DMS 273 (cell line): ENCODE results near the gene TEAD2.
A peak's percentile ranks its signal among the peaks of the same experiment; 100 is the strongest.

Experiments used
- DNase-seq: peaks from one replicate; lab custom pipeline; 2025; ENCODE audit not compliant: unreplicated experiment; lab: John Stamatoyannopoulos, UW

TEAD2 gene

GRCh38 chr19:49348305-49349189, 13.7 kb downstream of the TEAD2 start:
- DNase-seq: no peak

GRCh38 chr19:49347835-49348234, 14.4 kb downstream of the TEAD2 start:
- DNase-seq: peak; percentile 89

GRCh38 chr19:49347191-49347590, 15.0 kb downstream of the TEAD2 start:
- no peak for DNase-seq

GRCh38 chr19:49344505-49345423, 17.5 kb downstream of the TEAD2 start:
- no peak for DNase-seq

DNA sequence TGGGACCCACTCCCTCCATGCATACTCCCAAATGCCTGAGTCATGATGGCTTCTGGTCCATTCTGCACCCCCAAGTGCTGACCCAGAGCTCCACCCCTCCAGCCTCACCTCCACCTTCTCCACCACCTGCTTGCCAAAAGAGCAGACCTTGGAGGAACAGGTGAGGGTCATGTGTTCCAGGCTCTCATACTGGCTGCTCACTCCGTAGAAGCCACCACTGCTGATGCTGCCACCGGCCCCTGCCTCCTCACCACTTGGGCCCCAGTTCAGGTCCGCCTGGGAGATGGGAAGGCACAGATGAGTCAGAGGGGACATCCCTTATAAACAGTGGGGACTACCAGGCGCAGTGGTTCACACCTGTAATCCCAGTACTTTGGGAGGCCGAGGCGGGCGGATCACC, 19.1 kb downstream of the TEAD2 start:
- no peak for DNase-seq

DNA sequence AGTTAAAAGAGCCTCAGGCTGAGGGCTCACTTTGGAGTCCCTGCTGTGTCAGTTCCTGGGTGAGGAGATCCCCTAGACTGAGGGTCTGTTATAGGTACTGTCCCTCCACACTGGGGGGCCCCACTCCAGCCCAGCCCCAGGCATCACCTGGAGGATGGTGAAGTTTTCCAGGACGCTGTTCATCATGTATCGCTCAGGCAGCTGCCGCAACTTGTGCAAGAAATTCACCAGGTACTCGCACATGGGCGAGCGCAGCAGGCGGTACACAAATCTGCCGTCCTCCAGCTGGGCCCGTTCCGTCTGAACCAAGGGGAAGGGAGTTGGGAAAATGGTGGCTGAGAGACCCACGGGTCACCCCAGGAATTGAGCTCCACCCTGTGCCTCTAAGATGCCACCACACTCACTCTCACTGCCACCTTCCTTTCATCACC, 19.9 kb downstream of the TEAD2 start:
- no peak for DNase-seq

- DNase-seq: no peak
These were observed 21.1 kb downstream of the TEAD2 start for GRCh38 chr19:49340865-49341718.

DNA sequence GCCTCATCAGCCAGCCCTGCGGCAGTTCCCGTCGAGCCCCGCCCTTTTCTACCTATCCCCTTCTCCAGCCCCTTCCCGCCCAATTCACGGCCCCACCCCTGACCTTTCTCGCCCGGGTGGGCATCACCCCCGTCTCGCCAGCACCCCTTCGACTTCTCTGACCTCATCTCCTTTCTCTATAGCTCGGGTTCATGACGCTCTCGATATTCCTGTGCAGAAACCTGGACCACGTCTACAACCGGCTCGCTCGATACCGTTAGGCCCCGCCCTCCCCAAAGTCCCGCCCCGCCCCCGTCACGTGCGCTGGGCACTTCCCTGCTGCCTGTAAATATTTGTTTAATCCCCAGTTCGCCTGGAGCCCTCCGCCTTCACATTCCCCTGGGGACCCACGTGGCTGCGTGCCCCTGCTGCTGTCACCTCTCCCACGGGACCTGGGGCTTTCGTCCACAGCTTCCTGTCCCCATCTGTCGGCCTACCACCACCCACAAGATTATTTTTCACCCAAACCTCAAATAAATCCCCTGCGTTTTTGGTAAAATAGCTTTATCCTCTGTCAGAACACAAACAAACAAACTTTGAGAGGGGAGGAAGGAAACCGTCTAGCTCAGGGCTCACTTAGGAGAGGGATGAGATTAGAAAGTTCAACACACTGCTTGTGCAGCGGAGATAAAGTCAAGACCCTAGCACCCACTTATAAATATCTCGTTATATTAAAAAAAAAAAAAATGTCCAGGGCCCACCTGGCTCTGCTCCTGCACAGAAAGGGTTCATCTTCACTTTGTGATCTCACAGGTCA, 21.9 kb downstream of the TEAD2 start:
- DNase-seq: no peak

DNA sequence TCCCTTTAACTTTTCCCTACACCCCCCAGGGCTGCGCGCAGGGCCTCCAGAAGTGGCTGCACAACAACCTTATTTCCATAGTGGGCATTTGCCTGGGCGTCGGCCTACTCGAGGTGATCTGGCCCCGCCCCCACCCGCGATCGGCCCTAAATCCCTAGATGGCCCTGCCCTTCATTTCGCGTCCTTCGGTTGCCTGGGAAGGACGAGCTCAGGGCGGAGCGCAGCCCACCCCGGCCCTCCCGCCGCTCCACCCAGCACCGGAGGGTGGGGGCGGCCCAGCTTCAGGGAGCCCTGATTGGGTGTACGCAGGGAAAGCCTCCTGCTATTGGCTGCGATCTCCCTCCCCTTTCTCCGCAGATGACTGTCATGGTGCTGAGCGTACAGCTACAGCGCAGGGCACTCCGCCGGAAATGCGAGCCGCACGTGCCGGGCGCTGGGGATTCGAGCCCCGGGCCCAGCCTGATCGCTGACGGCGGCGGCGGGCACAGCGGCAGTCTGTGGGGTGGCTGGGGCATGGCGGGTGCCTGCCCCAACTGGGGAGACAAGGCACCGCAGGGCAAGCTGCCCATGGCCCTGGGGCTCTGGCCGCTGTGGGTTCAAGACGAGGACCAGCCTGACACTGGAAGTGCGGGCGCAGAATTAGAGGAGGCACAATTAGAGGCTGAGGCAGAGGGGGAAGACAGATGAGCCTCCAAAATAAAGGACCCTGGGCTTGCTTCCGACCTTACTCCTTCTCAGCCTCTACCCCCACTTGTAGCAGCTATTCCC, 22.7 kb downstream of the TEAD2 start:
- peak; percentile 37 for DNase-seq

DNA sequence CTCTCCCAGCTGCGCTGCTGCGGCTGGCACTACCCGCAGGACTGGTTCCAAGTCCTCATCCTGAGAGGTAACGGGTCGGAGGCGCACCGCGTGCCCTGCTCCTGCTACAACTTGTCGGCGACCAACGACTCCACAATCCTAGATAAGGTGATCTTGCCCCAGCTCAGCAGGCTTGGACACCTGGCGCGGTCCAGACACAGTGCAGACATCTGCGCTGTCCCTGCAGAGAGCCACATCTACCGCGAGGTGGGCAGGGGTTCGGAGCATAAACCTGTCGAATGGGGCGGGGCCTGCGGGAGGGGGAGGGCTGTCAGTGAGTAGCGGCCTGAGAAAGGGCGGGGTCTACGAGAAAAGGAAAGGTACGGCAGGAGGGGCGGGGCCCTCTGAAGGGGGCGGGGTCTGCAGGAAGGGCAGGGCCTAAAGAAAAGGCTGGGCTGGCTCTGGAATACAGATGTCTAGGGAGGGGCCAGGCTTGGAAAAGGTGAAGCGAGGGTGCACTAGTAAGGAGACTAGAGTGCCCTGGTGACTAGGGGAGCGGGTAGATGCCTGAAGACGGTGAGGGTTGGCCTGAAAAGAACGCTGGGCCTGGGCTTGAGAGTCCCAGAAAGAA, 23.4 kb downstream of the TEAD2 start:
- peak; percentile 37 for DNase-seq

- DNase-seq: no peak
These were observed 24.1 kb downstream of the TEAD2 start for GRCh38 chr19:49338023-49338677.

GRCh38 chr19:49337267-49338022, 24.8 kb downstream of the TEAD2 start:
- no peak for DNase-seq

- no peak for DNase-seq
These were observed 25.5 kb downstream of the TEAD2 start for GRCh38 chr19:49336482-49337266.

DNA sequence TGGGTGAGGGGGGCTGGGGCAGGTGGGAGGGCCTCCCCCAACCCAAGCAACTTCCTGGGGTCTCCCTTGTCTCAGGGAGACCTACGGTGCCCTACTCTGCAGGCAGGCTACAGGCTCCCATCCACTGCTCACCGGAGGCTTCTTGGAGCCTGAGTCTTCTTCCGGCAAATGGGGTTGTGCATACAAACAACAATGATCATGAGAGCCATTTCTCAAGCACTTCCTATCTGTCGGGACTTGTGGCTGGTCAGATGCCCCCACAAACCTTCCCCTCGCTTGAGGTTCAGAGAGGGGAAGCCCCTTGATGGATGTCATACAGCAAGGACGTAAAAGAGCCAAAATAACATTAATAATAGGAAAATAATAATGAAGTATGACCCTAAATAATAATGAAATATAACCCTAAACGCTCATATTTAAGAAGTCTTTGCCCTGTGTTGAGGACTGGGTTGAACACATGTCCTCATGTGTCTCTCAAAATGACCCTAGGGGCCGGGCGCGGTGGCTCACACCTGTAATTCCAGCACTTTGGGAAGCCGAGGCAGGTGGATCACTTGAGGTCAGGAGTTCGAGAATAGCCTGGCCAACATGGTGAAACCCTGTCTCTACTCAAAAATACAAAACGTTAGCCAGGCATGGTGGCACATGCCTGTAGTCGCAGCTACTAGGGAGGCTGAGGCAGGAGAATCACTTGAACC, 26.3 kb downstream of the TEAD2 start:
- no peak for DNase-seq

GRCh38 chr19:49335071-49335783, 27.0 kb downstream of the TEAD2 start, which contains the start of gene CD37:
CD37 (plus strand) TSS chr19:49335406; CDS start chr19:49335541, 135 bp downstream.
- DNase-seq: no peak
